Renal cortical epithelial cell (primary cell): ENCODE results near the gene NR2E3. TPM values are rescaled to one million over a fixed set of nuclear protein-coding genes. Genes with fewer than 3 reads are reported as not detected.

Experiments
- DNase-seq: peaks from one replicate; pipeline ENCODE4 v3.0.0-alpha.2; 2011; ENCODE audit warnings: low read depth
- total RNA-seq: library from RNA; depleted of rRNA; stranded (reverse); fragments of >200 nt; gene quantifications from 2 replicates; pipeline ENCODE4 v1.2.3, GENCODE V29; 2014

The NR2E3 gene
- total RNA-seq, result 0.45 TPM in 1 of 2 replicates, not detected in the other

- no peak for DNase-seq
These were observed at the start of gene NR2E3 for GRCh38 chr15:71810256-71811035. TSS of gene NR2E3 (plus strand) at chr15:71810554. CDS start at chr15:71810744, 190 bp downstream.

GRCh38 chr15:71760852-71761251 is 49.5 kb upstream of the NR2E3 start:
- no peak for DNase-seq

- DNase-seq, result peak; percentile 98
These were observed 48.7 kb upstream of the NR2E3 start for GRCh38 chr15:71761649-71762048.

DNA sequence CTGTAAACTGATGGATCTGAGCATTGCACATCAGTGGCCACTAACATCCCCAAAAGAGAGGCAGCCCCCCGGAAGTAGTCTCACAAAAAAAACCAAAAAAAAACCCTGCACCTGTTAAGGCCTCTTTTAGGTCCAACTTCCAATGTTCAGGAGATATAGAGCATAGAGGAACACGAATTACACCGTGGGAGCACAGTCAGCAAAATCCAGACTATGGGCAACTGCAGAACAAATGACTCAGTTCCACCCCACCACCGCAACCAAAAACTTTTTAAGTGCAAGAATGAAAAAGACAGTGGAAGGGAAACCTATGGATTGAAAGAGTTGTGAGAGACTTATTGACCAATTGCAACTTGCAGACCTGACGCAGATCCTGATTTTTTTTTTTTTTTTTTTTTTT is 42.2 kb upstream of the NR2E3 start:
- DNase-seq, result no peak

GRCh38 chr15:71773206-71773859 is 37.0 kb upstream of the NR2E3 start:
- no peak for DNase-seq

- DNase-seq, result no peak
These were observed 34.5 kb upstream of the NR2E3 start for GRCh38 chr15:71775856-71776255.

- no peak for DNase-seq
These were observed 34.0 kb upstream of the NR2E3 start for GRCh38 chr15:71776304-71776703.

DNA sequence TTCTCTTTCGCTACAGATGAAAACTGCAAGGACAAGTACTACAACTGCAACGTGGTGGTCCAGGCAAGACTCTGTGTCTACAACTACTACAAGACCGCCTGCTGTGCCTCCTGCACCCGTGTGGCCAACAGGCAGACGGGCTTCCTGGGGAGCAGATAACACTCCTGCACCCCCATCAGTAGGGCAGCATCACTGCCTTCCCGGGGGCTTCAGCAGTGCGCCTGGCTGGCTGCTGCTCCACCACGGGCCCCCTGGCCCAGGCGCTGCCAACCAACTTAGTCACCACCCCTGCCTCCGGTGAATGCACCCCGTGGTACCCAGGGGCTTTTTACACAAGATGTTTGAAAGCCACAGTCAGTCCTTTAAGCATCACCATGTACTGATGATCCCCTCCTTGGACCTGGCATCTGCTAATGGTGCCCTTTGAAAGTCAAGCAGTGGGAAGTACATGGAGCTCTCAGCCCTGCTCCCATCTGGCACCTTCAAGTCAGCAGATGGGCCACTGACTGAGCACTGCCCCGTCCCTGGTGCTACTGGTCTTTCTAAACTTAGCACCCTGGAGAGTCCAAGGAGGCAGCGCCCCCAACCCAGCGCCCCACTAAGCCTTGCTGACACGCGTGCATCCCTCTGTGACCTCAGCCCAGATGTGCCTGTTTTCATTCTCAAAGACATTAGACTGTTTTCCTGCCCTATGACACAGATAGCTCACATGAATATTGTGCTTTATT is 33.0 kb upstream of the NR2E3 start:
- DNase-seq, result no peak

GRCh38 chr15:71779073-71779797 is 31.1 kb upstream of the NR2E3 start:
- peak; percentile 55 for DNase-seq

- peak; percentile 79 for DNase-seq
These were observed 30.0 kb upstream of the NR2E3 start for GRCh38 chr15:71780115-71780976.

GRCh38 chr15:71781179-71781964 is 29.0 kb upstream of the NR2E3 start:
- DNase-seq, result peak; percentile 83

- no peak for DNase-seq
These were observed 28.4 kb upstream of the NR2E3 start for GRCh38 chr15:71781965-71782265.

GRCh38 chr15:71782422-71783165 is 27.8 kb upstream of the NR2E3 start:
- DNase-seq, result no peak

GRCh38 chr15:71784719-71785118 is 25.6 kb upstream of the NR2E3 start:
- no peak for DNase-seq

- peak; percentile 66 for DNase-seq
These were observed 24.4 kb upstream of the NR2E3 start for GRCh38 chr15:71785996-71786395.

DNA sequence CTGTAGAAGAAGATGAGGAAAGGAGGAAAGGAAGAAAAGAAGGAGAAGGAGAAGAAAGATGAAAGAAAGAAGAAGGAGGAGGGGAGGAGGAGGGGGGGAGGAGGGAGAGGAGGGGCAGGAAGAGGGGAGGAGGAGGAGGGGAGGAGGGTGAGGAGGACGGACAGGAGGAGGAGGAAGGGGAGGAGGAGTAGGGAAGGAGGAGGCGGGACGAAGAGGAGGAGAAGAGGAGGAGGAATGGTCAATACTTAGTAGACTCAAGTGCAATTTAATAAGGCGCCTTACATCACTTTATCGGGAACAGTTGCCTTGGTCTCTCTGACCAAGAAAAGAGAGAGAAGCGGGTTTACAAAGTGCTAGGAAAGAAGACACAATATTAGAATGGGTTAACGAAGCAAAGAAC is 23.7 kb upstream of the NR2E3 start:
- no peak for DNase-seq

GRCh38 chr15:71788646-71789579 is 21.4 kb upstream of the NR2E3 start:
- DNase-seq, result no peak

DNA sequence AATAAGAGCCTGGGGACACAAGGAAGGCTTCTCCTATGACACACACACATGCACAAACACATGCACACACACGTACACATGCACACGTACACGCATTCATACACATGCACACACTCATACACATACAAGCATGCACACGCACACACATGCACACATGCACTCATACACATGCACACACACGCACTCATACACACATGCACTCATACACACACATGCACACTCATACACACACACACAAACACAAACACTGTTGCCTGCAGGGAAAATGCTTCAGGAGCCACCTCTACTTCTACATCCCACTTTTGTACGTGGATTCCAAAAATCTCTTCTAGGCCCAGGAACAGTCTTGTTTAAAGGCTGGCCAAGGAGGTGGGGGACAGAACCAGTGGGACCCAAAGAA is 20.7 kb upstream of the NR2E3 start:
- DNase-seq, result no peak

GRCh38 chr15:71790081-71790480 is 20.3 kb upstream of the NR2E3 start:
- DNase-seq, result peak; percentile 74
